HG03575 (cell line): ENCODE data around the gene CPNE7.

ENCODE experiments used
- ATAC-seq: cut with Tn5 transposase; IDR thresholded peaks from one replicate; pipeline ENCODE4 v1.9.1; 2021; ENCODE audit not compliant: unreplicated experiment, insufficient number of reproducible peaks, low FRiP score; ENCODE audit errors: extremely low read depth

Gene CPNE7

DNA sequence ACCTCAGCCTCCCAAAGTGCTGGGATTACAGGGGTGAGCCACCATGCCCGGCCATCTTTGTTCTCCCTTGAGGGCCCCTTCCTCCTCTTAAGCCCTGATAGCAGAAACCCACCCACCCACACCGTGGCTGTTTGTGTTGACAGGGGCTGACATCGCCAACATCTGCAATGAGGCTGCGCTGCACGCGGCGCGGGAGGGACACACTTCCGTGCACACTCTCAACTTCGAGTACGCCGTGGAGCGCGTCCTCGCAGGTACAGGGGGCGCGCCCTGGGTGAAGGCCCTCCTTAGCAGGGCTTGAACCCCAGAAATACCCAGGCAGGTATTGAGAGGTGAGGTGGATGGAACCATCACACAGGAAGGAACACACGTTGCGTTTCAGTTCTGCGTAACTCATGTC is 27.7 kb upstream of the CPNE7 start:
- ATAC-seq, result no peak

- ATAC-seq, result no peak
These were observed 27.1 kb upstream of the CPNE7 start for GRCh38 chr16:89548344-89549006.

DNA sequence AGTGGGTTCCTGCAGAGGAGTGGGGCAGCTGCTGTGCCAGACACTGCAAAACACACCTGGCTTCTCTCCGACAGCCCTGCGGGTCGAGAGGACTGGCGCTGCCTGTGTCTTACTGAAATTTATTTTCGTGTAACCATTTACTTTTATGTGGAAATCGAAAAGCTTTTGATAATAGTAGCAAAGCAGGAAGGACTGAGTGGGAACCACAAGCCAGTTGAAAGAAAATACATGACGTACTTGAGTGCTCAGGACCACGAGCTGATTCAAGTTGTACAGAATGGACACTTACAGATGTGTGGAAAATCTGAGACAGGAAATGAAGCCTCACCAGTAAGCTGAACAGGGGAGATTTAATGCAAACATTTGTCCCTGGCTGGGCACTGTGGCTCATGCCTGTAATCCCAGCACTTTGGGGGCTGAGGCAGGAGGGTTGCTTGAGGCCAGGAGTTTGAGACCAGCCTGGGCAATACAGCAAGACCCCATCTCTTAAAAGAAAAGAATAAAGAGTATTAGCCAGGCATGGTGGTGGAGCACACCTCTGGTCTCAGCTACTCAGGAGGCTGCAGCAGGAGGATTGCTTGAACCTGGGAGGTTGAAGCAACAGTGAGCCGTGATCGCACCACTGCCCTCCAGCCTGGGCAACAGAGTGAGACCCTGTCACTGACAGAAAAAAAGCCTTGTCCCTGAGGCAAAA is 26.4 kb upstream of the CPNE7 start:
- ATAC-seq, result no peak

DNA sequence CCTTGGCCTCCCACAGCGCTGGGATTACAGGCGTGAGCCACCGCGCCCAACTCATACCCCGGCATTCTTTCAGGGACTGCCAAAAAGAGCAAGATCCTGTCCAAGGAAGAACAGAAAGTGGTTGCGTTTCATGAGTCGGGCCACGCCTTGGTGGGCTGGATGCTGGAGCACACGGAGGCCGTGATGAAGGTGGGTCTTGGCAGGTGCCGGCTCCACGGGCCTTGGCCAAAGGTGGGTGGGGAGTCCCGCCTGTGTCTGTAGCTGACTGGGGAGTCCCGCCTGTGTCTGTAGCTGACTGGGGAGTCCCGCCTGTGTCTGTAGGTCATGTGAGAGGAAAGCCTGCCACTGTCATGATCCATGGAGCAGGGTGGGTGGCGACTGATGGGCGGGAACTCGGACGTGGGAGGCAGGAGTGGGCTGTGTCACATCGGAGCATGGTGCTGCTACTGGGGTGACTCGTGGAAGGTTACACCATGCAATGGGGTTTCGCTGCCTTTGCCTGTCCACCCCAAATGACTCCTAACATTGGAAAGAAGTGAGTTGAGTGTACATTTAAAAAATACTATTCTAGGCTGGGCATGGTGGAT is 25.0 kb upstream of the CPNE7 start:
- ATAC-seq, result no peak

DNA sequence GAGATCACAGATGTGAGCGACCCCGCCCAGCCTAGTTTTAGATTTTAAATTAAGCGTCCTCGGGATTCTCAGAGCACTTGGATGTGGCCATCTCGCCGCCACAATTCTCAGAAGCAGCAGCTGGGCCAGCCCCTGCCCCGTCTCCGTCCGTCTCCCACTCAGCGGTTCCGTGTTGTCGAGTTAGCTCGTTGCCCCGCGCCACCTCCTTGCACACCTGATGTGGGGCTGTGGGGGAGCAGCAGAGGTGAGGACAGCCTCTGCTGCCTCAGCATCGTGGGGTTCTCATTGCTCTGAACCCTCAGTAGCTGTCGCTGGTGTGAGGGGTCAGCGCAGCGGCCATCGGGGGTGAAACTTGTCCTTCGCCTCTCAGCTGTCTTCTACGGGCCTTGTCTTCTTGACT is 23.2 kb upstream of the CPNE7 start:
- ATAC-seq, result no peak

DNA sequence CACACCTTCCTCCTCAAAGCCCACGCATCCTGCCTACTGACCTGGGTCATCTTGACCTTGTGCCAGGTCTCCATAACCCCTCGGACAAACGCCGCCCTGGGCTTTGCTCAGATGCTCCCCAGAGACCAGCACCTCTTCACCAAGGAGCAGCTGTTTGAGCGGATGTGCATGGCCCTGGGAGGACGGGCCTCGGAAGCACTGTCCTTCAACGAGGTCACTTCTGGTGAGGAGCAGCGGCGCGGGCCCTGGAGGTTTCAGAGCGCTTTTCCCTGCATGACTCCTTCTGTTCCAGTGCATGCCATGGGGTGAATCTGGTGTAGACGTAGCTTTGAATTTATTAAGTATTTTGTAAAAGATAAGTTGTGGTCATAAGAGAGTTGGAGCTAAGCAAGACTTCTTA is 22.6 kb upstream of the CPNE7 start:
- ATAC-seq, result no peak

GRCh38 chr16:89553733-89554132 is 21.8 kb upstream of the CPNE7 start:
- ATAC-seq, result no peak

GRCh38 chr16:89554343-89554742 is 21.2 kb upstream of the CPNE7 start:
- no peak for ATAC-seq

- ATAC-seq, result no peak
These were observed 20.3 kb upstream of the CPNE7 start for GRCh38 chr16:89555265-89555664.

- no peak for ATAC-seq
These were observed 19.8 kb upstream of the CPNE7 start for GRCh38 chr16:89555780-89556179.

- no peak for ATAC-seq
These were observed 18.5 kb upstream of the CPNE7 start for GRCh38 chr16:89556750-89557689.

GRCh38 chr16:89557690-89558490 is 17.7 kb upstream of the CPNE7 start:
- ATAC-seq, result no peak

DNA sequence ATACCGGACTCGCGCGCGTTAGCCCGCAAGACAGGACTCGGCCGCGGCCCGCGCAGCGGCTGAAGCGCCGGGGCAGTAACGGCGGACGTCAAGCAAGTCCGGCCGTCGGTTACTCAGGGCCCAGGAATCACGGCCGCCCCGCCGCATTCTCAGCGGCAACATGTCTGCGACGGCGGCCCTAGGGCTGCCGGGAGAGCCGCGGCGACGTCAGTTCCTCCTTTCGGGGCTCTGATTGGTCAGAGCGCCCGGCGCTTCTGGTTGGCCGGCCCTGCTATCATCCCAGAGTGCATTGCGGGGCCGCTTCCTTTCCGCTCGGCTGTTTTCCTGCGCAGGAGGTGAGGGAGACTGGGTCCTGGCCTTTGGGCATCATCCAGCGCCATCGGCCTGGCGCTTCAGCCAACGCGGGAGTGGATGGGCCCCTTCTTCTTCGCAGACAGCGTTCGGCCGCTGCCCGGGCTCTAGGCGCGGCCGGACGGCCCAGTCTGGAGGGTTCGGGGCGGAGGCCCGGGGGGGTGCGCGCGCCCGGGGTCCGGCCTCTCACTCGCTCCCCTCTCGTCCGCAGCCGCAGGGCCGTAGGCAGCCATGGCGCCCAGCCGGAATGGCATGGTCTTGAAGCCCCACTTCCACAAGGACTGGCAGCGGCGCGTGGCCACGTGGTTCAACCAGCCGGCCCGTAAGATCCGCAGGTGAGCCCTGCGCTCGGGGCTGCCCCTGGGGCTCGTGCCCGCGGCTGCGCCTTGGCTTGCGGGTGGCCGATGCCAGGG is 15.0 kb upstream of the CPNE7 start, which contains the start of gene RPL13:
Gene RPL13 (plus strand): TSS at position 305 of the 764 bp plus-strand sequence. CDS start 278 bp downstream, at position 583.
- no peak for ATAC-seq

DNA sequence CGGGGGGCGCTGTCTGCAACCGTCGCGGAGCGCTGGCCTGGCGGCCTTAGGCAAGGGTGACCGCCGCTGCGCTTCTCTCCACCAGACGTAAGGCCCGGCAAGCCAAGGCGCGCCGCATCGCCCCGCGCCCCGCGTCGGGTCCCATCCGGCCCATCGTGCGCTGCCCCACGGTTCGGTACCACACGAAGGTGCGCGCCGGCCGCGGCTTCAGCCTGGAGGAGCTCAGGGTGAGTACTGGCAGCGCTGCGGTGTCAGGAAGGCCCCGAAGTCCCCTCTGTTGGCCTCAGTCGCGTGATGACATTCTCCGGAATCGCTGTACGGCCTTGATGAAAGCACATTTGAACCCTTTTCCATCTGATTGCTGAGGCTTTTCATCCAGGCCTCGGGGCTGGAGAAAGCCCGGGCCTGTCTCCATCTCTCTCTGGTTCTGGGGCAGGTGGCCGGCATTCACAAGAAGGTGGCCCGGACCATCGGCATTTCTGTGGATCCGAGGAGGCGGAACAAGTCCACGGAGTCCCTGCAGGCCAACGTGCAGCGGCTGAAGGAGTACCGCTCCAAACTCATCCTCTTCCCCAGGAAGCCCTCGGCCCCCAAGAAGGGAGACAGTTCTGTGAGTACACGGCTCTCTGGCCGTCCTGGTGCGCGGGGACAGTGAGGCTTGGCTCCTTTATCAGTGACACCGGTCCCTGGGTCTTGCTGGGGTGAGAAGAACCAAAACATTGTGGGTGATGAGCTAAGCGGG is 14.2 kb upstream of the CPNE7 start:
- ATAC-seq, result no peak

DNA sequence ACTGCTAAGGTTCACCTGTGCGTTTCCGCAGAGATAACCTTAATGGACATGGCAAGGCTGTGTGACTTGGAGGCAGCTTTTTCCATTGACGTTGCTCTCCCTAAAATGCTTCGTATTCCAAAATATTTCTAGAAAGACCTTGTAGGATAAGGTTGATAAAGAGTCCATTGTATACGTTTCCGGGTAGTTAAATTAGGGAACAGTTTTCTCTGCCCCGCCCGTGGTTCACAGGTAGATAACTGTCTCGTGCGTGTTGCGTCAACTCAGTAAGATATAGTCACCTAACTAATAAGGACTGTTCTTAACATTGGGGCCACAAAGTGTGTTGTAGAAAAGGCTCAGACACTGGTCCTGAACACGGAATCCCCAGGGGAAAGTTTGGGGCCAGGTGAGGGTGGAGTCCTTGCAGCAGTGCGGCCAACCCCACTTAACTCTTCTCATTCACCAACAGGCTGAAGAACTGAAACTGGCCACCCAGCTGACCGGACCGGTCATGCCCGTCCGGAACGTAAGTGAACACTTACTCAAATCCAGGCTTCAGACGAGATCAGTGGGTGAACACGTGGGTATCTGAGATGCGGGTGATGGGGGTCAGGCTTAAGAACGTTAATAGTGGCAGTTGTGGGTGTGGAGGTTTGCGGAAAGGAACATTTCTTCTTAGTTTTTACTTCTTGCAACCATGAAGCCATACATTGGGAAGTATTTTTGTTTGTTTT is 13.5 kb upstream of the CPNE7 start:
- ATAC-seq, result no peak

- ATAC-seq, result no peak
These were observed 12.6 kb upstream of the CPNE7 start for GRCh38 chr16:89562939-89563338.
